ENCODE measurements around the gene DOK6. TPM values are rescaled to one million over a fixed set of nuclear protein-coding genes. Genes with fewer than 3 reads are reported as not detected.

Gene DOK6
- total RNA-seq, 1 donor from 2014 or later, result 19.7 TPM

- peaks cover 1% of the 10 kb centered on the region for H3K4me1 Mint-ChIP-seq (ENCODE audit: low read depth, unreplicated experiment)
- H3K36me3 Mint-ChIP-seq (ENCODE audit: unreplicated experiment), result peaks cover 4% of the 10 kb centered on the region
- no peak overlapping the region for H3K27ac Mint-ChIP-seq (ENCODE audit: unreplicated experiment)
- peaks cover 1% of the 10 kb centered on the region for H3K9me3 Mint-ChIP-seq (ENCODE audit: unreplicated experiment)
- no peak overlapping the region for H3K4me3 Mint-ChIP-seq (ENCODE audit: unreplicated experiment)
- DNase-seq, result no peak
- peaks cover 3% of the 10 kb centered on the region for H3K27me3 Mint-ChIP-seq (ENCODE audit: unreplicated experiment)
- TF ChIP-seq CTCF (IDR thresholded peaks at IDR 0.05; ENCODE audit: partially characterized antibody, unreplicated experiment), result no peak
Observed at GRCh38 chr18:69701305-69701704, 300.6 kb downstream of the DOK6 start.

DNA sequence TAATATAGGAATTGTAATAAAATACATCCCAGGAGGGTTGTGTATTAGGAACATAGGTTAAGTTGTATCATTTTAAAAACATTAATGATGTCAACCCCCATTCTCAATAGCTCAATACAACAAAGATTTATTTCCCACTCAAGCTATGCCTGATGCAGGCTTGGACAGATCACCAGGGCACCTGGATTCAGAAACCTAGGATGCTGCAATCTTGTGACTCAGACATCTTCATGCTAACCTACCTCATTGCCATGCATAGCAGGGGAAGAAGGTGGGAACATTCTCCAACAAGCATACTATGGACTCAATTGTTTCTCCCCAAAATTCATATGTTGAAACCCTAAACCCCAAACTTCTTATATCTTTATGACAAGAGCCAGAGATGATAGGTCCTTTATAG, 302.8 kb downstream of the DOK6 start:
- Mint-ChIP-seq H3K27ac (ENCODE audit: unreplicated experiment) (no peak overlapping the region), H3K4me3 (ENCODE audit: unreplicated experiment) (no peak overlapping the region), H3K9me3 (ENCODE audit: unreplicated experiment) (peaks cover 1% of the 10 kb centered on the region), H3K36me3 (ENCODE audit: unreplicated experiment) (peaks cover 4% of the 10 kb centered on the region), H3K4me1 (ENCODE audit: low read depth, unreplicated experiment) (peaks cover 1% of the 10 kb centered on the region), H3K27me3 (ENCODE audit: unreplicated experiment) (peaks cover 3% of the 10 kb centered on the region)
- DNase-seq, result no peak
- no peak for TF ChIP-seq CTCF (IDR thresholded peaks at IDR 0.05; ENCODE audit: partially characterized antibody, unreplicated experiment)

- H3K36me3 Mint-ChIP-seq (ENCODE audit: unreplicated experiment), result no peaks in the 10 kb centered on the region
- no peaks in the 10 kb centered on the region for H3K4me1 Mint-ChIP-seq (ENCODE audit: low read depth, unreplicated experiment)
- no peak overlapping the region for H3K27ac Mint-ChIP-seq (ENCODE audit: unreplicated experiment)
- no peaks in the 10 kb centered on the region for H3K27me3 Mint-ChIP-seq (ENCODE audit: unreplicated experiment)
- no peak for DNase-seq
- TF ChIP-seq CTCF (IDR thresholded peaks at IDR 0.05; ENCODE audit: partially characterized antibody, unreplicated experiment), result no peak
- H3K4me3 Mint-ChIP-seq (ENCODE audit: unreplicated experiment), result no peak overlapping the region
- H3K9me3 Mint-ChIP-seq (ENCODE audit: unreplicated experiment), result no peaks in the 10 kb centered on the region
Observed at GRCh38 chr18:69705987-69706386, 305.3 kb downstream of the DOK6 start.

DNA sequence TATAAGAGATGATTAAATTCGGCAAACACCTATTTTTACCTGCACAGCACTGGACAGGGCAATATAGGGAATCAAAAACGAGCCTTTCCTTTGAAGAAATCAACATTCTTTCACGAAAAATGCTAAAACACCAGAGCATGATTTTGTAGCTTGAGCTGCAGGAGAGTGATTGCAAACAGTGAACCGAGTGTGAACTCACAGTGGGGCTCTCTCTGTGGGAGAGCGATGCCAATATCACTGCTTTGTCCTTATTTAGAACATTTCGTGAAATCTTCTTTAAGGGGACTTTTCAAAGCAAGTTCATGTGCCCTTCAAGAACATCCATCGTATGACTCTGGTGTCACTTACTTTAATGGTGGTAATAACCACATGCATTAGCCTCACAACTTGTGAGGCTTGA, 308.2 kb downstream of the DOK6 start:
- no peaks in the 10 kb centered on the region for H3K36me3 Mint-ChIP-seq (ENCODE audit: unreplicated experiment)
- H3K27ac Mint-ChIP-seq (ENCODE audit: unreplicated experiment), result no peak overlapping the region
- no peaks in the 10 kb centered on the region for H3K4me1 Mint-ChIP-seq (ENCODE audit: low read depth, unreplicated experiment)
- DNase-seq, result no peak
- no peaks in the 10 kb centered on the region for H3K9me3 Mint-ChIP-seq (ENCODE audit: unreplicated experiment)
- no peak overlapping the region for H3K4me3 Mint-ChIP-seq (ENCODE audit: unreplicated experiment)
- no peak for TF ChIP-seq CTCF (IDR thresholded peaks at IDR 0.05; ENCODE audit: partially characterized antibody, unreplicated experiment)
- no peaks in the 10 kb centered on the region for H3K27me3 Mint-ChIP-seq (ENCODE audit: unreplicated experiment)

DNA sequence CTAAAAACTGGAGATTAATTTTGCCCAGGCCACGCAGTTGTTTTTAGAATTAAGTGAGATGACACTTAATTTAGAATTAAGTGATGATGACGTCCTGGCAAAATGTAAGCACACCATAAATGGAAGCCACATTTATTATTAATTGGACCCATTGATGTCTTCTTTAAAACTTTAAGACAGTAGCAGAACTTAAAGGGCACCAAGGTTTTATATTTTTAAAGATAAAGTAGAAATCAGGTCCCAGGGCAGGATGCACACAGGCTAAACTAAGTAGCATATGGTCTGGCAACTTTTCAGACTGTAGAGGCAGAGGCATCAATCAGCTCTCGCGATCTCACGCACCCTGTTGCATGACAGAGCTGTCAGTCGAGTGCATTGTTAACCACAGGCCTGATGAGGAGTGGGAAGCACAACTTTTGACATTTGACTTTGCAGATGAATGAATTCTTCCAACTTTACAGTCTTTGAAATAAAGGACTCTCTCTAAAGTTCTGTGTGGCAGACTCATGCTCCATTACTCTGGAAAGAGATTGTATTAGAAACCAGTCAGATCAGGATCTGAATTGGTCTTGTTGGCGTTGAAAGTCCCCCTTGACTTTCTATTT, 314.6 kb downstream of the DOK6 start:
- H3K27me3 Mint-ChIP-seq (ENCODE audit: unreplicated experiment), result no peaks in the 10 kb centered on the region
- H3K36me3 Mint-ChIP-seq (ENCODE audit: unreplicated experiment), result peaks cover 13% of the 10 kb centered on the region
- H3K9me3 Mint-ChIP-seq (ENCODE audit: unreplicated experiment), result peaks cover 6% of the 10 kb centered on the region
- H3K4me3 Mint-ChIP-seq (ENCODE audit: unreplicated experiment), result no peak overlapping the region
- no peak for DNase-seq
- no peak overlapping the region for H3K27ac Mint-ChIP-seq (ENCODE audit: unreplicated experiment)
- no peak for TF ChIP-seq CTCF (IDR thresholded peaks at IDR 0.05; ENCODE audit: partially characterized antibody, unreplicated experiment)
- no peaks in the 10 kb centered on the region for H3K4me1 Mint-ChIP-seq (ENCODE audit: low read depth, unreplicated experiment)
